Measurements from ENCODE around the gene CHN1. TPM values are rescaled to one million over a fixed set of nuclear protein-coding genes. Genes with fewer than 3 reads are reported as not detected.

The CHN1 gene
- total and polyA plus RNA-seq, 2 of the 8 experiments (the other 6 are each of a cell fraction or from before 2014, with no cell fraction given): 54.0 to 65.7 TPM

- no peak overlapping the region for H2BK120ac ChIP-seq (replicated peaks; ENCODE audit: low read depth, low read length)
- no peaks in the 10 kb centered on the region for H3K27me3 ChIP-seq (replicated peaks in 1 of 4; ENCODE audit: control insufficient read depth in 3 of 4, extremely low read depth in 1 of 4, insufficient read depth in 3 of 4, low read length in 3 of 4)
- H3K23me2 ChIP-seq (ENCODE audit: low read depth, low read length): no peaks in the 10 kb centered on the region
- H3K4ac ChIP-seq (replicated peaks; ENCODE audit: insufficient read length, low read depth, low read length): no peak overlapping the region
- H3K4me3 ChIP-seq (ENCODE audit: extremely low read depth in 1 of 4, insufficient read depth in 2 of 4, low read depth in 3 of 4, low read length in 4 of 4): no peak overlapping the region
- H2BK15ac ChIP-seq (ENCODE audit: low read length): no peak overlapping the region
- H4K5ac ChIP-seq (ENCODE audit: insufficient read length, low read depth, low read length): no peak overlapping the region
- no peak overlapping the region for H3K4me2 ChIP-seq (ENCODE audit: insufficient read depth in 1 of 2, low read depth in 2 of 2, low read length in 2 of 2)
- WGBS, 2 experiments (ENCODE audit: extremely low coverage in 1 of 2, insufficient coverage in 1 of 2, insufficient read length in 1 of 2, insufficient replicate concordance in 2 of 2, low coverage in 1 of 2, low lambda C conversion rate in 2 of 2, missing lambda C conversion rate in 1 of 2): 90% methylated on average over 4 of the region's 4 CpGs; no CpG with 5 or more reads in 1 of the 2 experiments
- H4K20me1 ChIP-seq (replicated peaks in 1 of 2; ENCODE audit: control insufficient read depth in 1 of 2, insufficient read depth in 2 of 2, low read length in 2 of 2): no peaks in the 10 kb centered on the region
- H3K23ac ChIP-seq (ENCODE audit: insufficient read length): no peak overlapping the region
- CTCF ChIA-PET (ENCODE audit: partially characterized antibody): interaction anchor here (0.5 to 12.2 kb wide), 35 partner anchors 7 to 256 kb away, joined by 3 to 249 read pairs (median 5); partner anchors contain the start of gene CHRNA1
- DNase-seq (ENCODE audit: low read depth in 1 of 2, low spot score in 2 of 2) (no peak), FAIRE-seq (no peak)
- no peaks in the 10 kb centered on the region for H3K9me3 ChIP-seq (ENCODE audit: insufficient read depth in 2 of 2, low read depth in 1 of 2, low read length in 1 of 2)
- H2BK20ac ChIP-seq (ENCODE audit: low read length): no peak overlapping the region
- no peak overlapping the region for H2BK5ac ChIP-seq (ENCODE audit: low read depth, low read length)
- TF ChIP-seq EZH2 (IDR thresholded peaks at IDR 0.05; ENCODE audit: low read depth, low read length, severe bottlenecking): no peak
- TF ChIP-seq KDM5A (IDR thresholded peaks at IDR 0.05; ENCODE audit: low read length): no peak
- TF ChIP-seq TAF1 (IDR thresholded peaks at IDR 0.05; ENCODE audit: low read depth, low read length): no peak
- no peak for TF ChIP-seq SUZ12 (IDR thresholded peaks at IDR 0.05; ENCODE audit: low read length)
- TF ChIP-seq TEAD4 (IDR thresholded peaks at IDR 0.05; ENCODE audit: low read depth, low read length): no peak
- no peak for TF ChIP-seq GABPA (IDR thresholded peaks at IDR 0.05; ENCODE audit: borderline replicate concordance, insufficient read depth, low read length)
- no peak for TF ChIP-seq CEBPB (IDR thresholded peaks at IDR 0.05; ENCODE audit: low read depth, low read length)
- no peak for TF ChIP-seq PHF8 (conservative IDR thresholded peaks at IDR 0.05; ENCODE audit: low read depth, low read length)
- TF ChIP-seq EGR1 (IDR thresholded peaks at IDR 0.05; ENCODE audit: borderline replicate concordance, low read depth, low read length): no peak
- TF ChIP-seq SIRT6 (IDR thresholded peaks at IDR 0.05; ENCODE audit: low read length): no peak
- no peak overlapping the region for H3K56ac ChIP-seq (replicated peaks; ENCODE audit: insufficient read length, low read depth, low read length)
- no peaks in the 10 kb centered on the region for H3K79me1 ChIP-seq (ENCODE audit: low read depth, low read length)
- no peak overlapping the region; the same call in 1 of the 2 replicates for H2BK12ac ChIP-seq (ENCODE audit: low read depth, low read length)
- H3K4me1 ChIP-seq (replicated peaks in 1 of 4; ENCODE audit: control insufficient read depth in 3 of 4, insufficient read depth in 4 of 4, low read length in 3 of 4): peaks cover 8 to 28% (median 12%) of the 10 kb centered on the region in 4 experiments
- H3K9ac ChIP-seq (replicated peaks in 1 of 4; ENCODE audit: extremely low read depth in 1 of 4, low read depth in 3 of 4, low read length in 3 of 4): no peak overlapping the region
- no peak overlapping the region for H4K91ac ChIP-seq (replicated peaks; ENCODE audit: insufficient read length, low read length)
- H3K18ac ChIP-seq (ENCODE audit: extremely low read depth, low read length): no peak overlapping the region
- no peak overlapping the region for H3K27ac ChIP-seq (ENCODE audit: low read depth, low read length)
- H2AK5ac ChIP-seq (ENCODE audit: low read depth, low read length): no peak overlapping the region
- POLR2A ChIA-PET (ENCODE audit: partially characterized antibody): interaction anchor here (0.6 to 5.4 kb wide), 3 partner anchors 10 to 43 kb away, joined by 3 to 50 read pairs (median 4); partner anchors contain the start of gene CHRNA1
- H3K79me2 ChIP-seq (ENCODE audit: control insufficient read depth in 1 of 2, insufficient read depth in 2 of 2, low read length in 2 of 2): no peaks in the 10 kb centered on the region
- no peak overlapping the region for H4K8ac ChIP-seq (ENCODE audit: extremely low read depth, insufficient read depth, low read length)
- no peaks in the 10 kb centered on the region for H3K36me3 ChIP-seq (ENCODE audit: control insufficient read depth in 2 of 4, insufficient read depth in 4 of 4, low read length in 3 of 4)
- no peak overlapping the region for H2AFZ ChIP-seq (ENCODE audit: low read length)
- no peak overlapping the region for H3K14ac ChIP-seq (ENCODE audit: insufficient read length)
Measured at GRCh38 chr2:174774886-174775285, 230.3 kb downstream of the CHN1 start.

Measured in H1 (cell line).